ENCODE data around the gene OBSCN.
"Not testable (repeated sequence)": the region's sequence is repeated elsewhere in the genome, so short reads cannot be mapped to it uniquely, and the experiment has no call there.

Gene OBSCN

GRCh38 chr1:228242409-228242808 is 34.6 kb downstream of the OBSCN start:
- DNase-seq (ENCODE audit: extremely low spot score) = no peak
- ChIA-PET POLR2A (no interaction called here), CTCF (no interaction called here)
- TF ChIP-seq ARNT (IDR thresholded peaks at IDR 0.05) (no peak), SP1 (IDR thresholded peaks at IDR 0.05) (no peak), LEF1 (IDR thresholded peaks at IDR 0.05; ENCODE audit: borderline replicate concordance) (no peak), FOXA1 (IDR thresholded peaks at IDR 0.05) (no peak), TARDBP (IDR thresholded peaks at IDR 0.05) (no peak), L3MBTL2 (conservative IDR thresholded peaks at IDR 0.05) (no peak), HDGF (IDR thresholded peaks at IDR 0.05; ENCODE audit: borderline replicate concordance) (no peak), ELF4 (IDR thresholded peaks at IDR 0.05) (no peak), FOXK2 (IDR thresholded peaks at IDR 0.05) (no peak), CTBP1 (IDR thresholded peaks at IDR 0.05; ENCODE audit: borderline replicate concordance) (no peak), BHLHE40 (IDR thresholded peaks at IDR 0.05; ENCODE audit: borderline replicate concordance) (no peak), PKNOX1 (IDR thresholded peaks at IDR 0.05) (no peak), NFRKB (IDR thresholded peaks at IDR 0.05) (no peak), FOXM1 (IDR thresholded peaks at IDR 0.05; ENCODE audit: borderline replicate concordance) (no peak), SUZ12 (IDR thresholded peaks at IDR 0.05) (no peak)

- no peak for DNase-seq (ENCODE audit: extremely low spot score)
- ChIA-PET POLR2A (no interaction called here), CTCF (no interaction called here)
- TF ChIP-seq BHLHE40 (IDR thresholded peaks at IDR 0.05; ENCODE audit: borderline replicate concordance) (no peak), SP1 (IDR thresholded peaks at IDR 0.05) (no peak), L3MBTL2 (conservative IDR thresholded peaks at IDR 0.05) (no peak), ZNF384 (IDR thresholded peaks at IDR 0.05) (no peak), SUZ12 (IDR thresholded peaks at IDR 0.05) (no peak), ELF4 (IDR thresholded peaks at IDR 0.05) (no peak), FOXA1 (IDR thresholded peaks at IDR 0.05) (no peak), TARDBP (IDR thresholded peaks at IDR 0.05) (no peak), FOXK2 (IDR thresholded peaks at IDR 0.05) (no peak), LEF1 (IDR thresholded peaks at IDR 0.05; ENCODE audit: borderline replicate concordance) (no peak), CTBP1 (IDR thresholded peaks at IDR 0.05; ENCODE audit: borderline replicate concordance) (no peak), PKNOX1 (IDR thresholded peaks at IDR 0.05) (no peak), NFRKB (IDR thresholded peaks at IDR 0.05) (no peak), FOXM1 (IDR thresholded peaks at IDR 0.05; ENCODE audit: borderline replicate concordance) (no peak)
Observed at GRCh38 chr1:228243093-228243492, 35.2 kb downstream of the OBSCN start.

- DNase-seq (ENCODE audit: extremely low spot score); CTCF ChIA-PET; POLR2A ChIA-PET: not testable (repeated sequence)
Observed at GRCh38 chr1:228243989-228244388, 36.1 kb downstream of the OBSCN start.

GRCh38 chr1:228245111-228245510 is 37.3 kb downstream of the OBSCN start:
- no peak for TF ChIP-seq ZNF384 (IDR thresholded peaks at IDR 0.05)
- no peak for TF ChIP-seq NFRKB (IDR thresholded peaks at IDR 0.05)
- TF ChIP-seq ELF4 (IDR thresholded peaks at IDR 0.05) = no peak
- no peak for TF ChIP-seq FOXM1 (IDR thresholded peaks at IDR 0.05; ENCODE audit: borderline replicate concordance)
- no peak for TF ChIP-seq SUZ12 (IDR thresholded peaks at IDR 0.05)
- no peak for TF ChIP-seq ARNT (IDR thresholded peaks at IDR 0.05)
- TF ChIP-seq SP1 (IDR thresholded peaks at IDR 0.05) = no peak
- TF ChIP-seq CTBP1 (IDR thresholded peaks at IDR 0.05; ENCODE audit: borderline replicate concordance) = no peak
- DNase-seq (ENCODE audit: extremely low spot score) = no peak
- CTCF ChIA-PET = no interaction called here
- POLR2A ChIA-PET = no interaction called here

GRCh38 chr1:228246216-228246900 is 38.5 kb downstream of the OBSCN start:
- ChIA-PET CTCF (no interaction called here), POLR2A (no interaction called here)
- DNase-seq (ENCODE audit: extremely low spot score) = no peak
- TF ChIP-seq FOXM1 (IDR thresholded peaks at IDR 0.05; ENCODE audit: borderline replicate concordance) (no peak), FOXK2 (IDR thresholded peaks at IDR 0.05) (no peak), TARDBP (IDR thresholded peaks at IDR 0.05) (no peak), ZNF384 (IDR thresholded peaks at IDR 0.05) (no peak), L3MBTL2 (conservative IDR thresholded peaks at IDR 0.05) (no peak), SUZ12 (IDR thresholded peaks at IDR 0.05) (no peak), ELF4 (IDR thresholded peaks at IDR 0.05) (no peak), SP1 (IDR thresholded peaks at IDR 0.05) (no peak), FOXA1 (IDR thresholded peaks at IDR 0.05) (no peak)

- DNase-seq (ENCODE audit: extremely low spot score) = no peak
- ChIA-PET CTCF (no interaction called here), POLR2A (no interaction called here)
- TF ChIP-seq L3MBTL2 (conservative IDR thresholded peaks at IDR 0.05) = no peak
- no peak for TF ChIP-seq SP1 (IDR thresholded peaks at IDR 0.05)
- no peak for TF ChIP-seq FOXA1 (IDR thresholded peaks at IDR 0.05)
- TF ChIP-seq CTBP1 (IDR thresholded peaks at IDR 0.05; ENCODE audit: borderline replicate concordance) = no peak
- no peak for TF ChIP-seq HDGF (IDR thresholded peaks at IDR 0.05; ENCODE audit: borderline replicate concordance)
- no peak for TF ChIP-seq NFRKB (IDR thresholded peaks at IDR 0.05)
- TF ChIP-seq ELF4 (IDR thresholded peaks at IDR 0.05) = no peak
- TF ChIP-seq PKNOX1 (IDR thresholded peaks at IDR 0.05) = no peak
- TF ChIP-seq FOXK2 (IDR thresholded peaks at IDR 0.05) = no peak
- no peak for TF ChIP-seq ARNT (IDR thresholded peaks at IDR 0.05)
Observed at GRCh38 chr1:228249513-228250305, 41.9 kb downstream of the OBSCN start.

GRCh38 chr1:228252476-228252875 is 44.6 kb downstream of the OBSCN start:
- DNase-seq (ENCODE audit: extremely low spot score); POLR2A ChIA-PET; CTCF ChIA-PET: not testable (repeated sequence)

All from HEK293T (cell line).